Measurements from ENCODE around the gene RBM11.
"Not testable (repeated sequence)": the region's sequence is repeated elsewhere in the genome, so short reads cannot be mapped to it uniquely, and the experiment has no call there.

The RBM11 gene
- total RNA-seq: 0.33 to 8.6 (median 1.0) reads per million in 17 experiments

- peak; percentile 82 to 92 (median 88) for DNase-seq
Measured at GRCh38 chr21:14215971-14216641, at the start of gene RBM11. Gene RBM11 (plus strand): TSS chr21:14216157. CDS start chr21:14216187, 30 bp downstream.

GRCh38 chr21:14166463-14167223 lies 49.3 kb upstream of the RBM11 start:
- not testable (repeated sequence) for DNase-seq

DNA sequence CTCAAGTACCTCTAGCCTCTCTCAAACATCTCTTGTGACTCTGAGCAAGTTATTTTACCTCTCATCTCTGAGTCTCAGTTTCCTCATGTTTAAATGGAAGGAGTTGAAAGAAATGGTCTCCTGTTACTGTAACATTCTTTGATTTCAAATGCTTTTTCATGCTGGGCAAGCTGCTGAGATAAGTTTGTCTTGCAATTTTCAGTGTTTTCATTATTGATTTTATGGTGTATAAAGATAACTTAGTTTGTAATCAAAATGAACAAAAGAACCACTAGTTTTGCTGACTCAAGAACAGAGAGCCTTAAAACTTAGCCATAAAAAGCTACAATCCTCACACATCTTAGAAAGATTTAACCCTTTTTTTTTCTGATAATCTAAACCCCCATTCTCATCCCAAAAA lies 9.7 kb upstream of the RBM11 start:
- no peak for DNase-seq

GRCh38 chr21:14210738-14211137 lies 5.2 kb upstream of the RBM11 start, which contains the start of gene LIPI:
Gene LIPI (minus strand): TSS chr21:14210955. CDS start chr21:14210845, 110 bp downstream.
- no peak for DNase-seq

DNA sequence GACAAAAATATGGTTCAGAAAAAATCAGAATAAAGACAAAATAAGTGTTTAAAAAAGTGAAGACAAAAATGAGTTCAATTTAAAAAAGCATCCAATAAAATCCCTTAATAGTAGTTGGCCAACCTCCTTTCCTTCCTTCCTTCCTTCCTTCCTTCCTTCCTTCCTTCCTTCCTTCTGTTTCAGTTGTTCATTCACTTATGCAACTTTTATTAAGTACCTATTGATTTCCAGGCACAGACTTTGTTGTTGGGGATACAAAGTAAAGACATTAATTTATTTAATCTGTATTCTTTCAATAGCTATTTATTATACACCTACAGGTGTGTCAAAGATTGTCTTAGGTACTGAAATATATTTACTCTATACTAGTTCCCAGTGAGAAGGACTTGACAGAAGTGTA lies 2.8 kb upstream of the RBM11 start:
- no peak for DNase-seq

GRCh38 chr21:14223365-14223764 lies 7.4 kb downstream of the RBM11 start:
- DNase-seq: no peak

DNA sequence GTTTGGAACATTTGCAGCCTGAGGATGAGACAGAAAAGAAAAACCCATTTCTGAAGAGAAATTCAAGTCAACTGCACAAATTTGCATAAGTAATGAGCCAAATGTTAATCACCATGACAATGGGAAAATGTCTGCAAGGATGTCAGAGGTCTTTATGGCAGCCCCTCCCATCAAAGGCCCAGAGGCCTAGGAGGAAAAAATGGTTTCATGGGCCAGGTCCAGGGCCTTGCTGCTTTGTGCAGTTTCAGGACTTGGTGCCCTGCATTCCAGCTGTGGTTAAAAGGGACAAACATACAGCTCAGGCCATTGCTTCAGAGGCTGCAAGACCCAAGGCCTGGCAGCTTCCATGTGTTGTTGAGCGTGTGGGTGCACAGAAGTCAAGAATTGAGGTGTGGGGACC lies 13.4 kb downstream of the RBM11 start:
- DNase-seq: no peak

GRCh38 chr21:14235101-14235500 lies 19.1 kb downstream of the RBM11 start:
- DNase-seq: no peak

GRCh38 chr21:14236180-14236579 lies 20.2 kb downstream of the RBM11 start:
- DNase-seq: no peak

DNA sequence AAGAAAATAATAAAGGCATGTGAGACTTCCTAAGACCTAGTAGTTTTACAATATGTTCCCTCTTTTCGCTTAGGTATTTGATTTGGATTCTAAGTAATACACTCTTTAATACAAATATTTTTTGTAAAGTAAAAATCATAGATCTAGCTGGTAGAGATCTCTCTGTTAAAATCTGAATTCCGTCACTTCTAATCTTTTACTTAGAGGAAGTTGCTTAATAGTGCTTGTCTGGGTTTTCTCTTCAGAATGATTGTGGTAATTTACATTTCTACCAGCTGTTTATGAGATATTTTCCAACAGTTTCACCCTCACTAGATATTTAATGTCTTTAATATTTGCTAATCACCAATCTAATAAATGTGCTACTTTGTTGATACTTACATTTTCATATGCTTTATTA lies 23.3 kb downstream of the RBM11 start:
- peak in 2 of 4 experiments; percentile 36 to 57 for DNase-seq

DNA sequence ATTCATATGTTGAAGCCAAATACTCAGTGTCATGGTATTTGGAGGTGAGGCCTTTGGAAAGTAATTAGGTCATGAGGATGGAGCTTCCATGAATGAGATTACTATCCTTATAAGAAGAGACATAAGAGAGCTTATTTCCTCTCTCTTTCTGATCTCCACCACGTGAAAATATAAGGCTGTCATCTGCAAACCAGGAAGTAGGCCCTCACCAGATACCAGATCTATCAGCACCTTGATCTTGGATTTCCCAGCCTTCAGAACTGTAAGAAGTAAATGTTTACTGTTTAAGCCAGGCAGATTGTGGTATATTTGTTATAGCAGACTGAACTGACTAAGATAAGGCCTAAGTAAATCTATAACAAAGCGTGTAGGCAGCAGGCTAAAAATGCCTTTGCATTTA lies 25.3 kb downstream of the RBM11 start:
- peak in 3 of 4 experiments; percentile 3 to 51 (median 33) for DNase-seq

- no peak for DNase-seq
Measured at GRCh38 chr21:14243461-14243860, 27.5 kb downstream of the RBM11 start.

- DNase-seq: peak in 3 of 4 experiments; percentile 14 to 42 (median 28)
Measured at GRCh38 chr21:14243874-14244273, 27.9 kb downstream of the RBM11 start.

DNA sequence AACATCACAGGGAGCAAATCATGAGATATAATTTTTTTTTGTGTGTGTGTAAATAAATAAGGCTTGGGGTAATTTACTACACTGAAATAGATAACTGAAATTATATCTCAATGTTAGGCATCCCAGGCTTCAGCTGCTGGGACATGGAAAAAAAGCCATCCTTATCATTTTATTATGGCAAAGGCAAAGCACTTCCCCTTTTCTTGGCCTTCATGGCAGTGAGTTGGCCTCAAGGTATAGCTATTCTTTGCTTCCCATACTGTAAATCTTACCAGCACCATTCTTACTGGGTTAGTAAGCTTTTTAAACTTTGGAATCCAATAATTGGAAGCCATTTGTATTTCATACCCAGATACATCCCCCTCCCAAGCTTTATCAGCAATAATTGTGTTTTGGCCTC lies 29.0 kb downstream of the RBM11 start:
- DNase-seq: no peak

DNA sequence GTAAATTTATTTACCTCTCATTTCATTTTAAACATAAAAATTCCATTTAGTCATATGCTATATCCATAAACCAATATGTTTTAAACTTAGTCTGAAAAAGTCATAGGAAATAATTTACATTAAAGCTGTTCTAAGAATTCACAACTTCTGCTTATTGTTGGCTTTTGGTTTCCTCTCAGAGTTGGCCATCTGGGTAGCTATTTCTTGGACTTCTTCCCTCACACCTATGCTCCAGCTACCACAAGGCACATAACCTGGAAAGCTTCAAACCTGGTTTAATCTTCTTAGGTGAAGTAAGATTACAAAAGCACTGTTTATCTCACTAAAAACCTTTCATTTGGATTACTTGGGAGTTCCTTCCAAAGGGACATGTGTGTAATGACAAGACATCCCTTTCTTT lies 29.8 kb downstream of the RBM11 start:
- peak in 1 of 4 experiments; percentile 10 for DNase-seq

DNA sequence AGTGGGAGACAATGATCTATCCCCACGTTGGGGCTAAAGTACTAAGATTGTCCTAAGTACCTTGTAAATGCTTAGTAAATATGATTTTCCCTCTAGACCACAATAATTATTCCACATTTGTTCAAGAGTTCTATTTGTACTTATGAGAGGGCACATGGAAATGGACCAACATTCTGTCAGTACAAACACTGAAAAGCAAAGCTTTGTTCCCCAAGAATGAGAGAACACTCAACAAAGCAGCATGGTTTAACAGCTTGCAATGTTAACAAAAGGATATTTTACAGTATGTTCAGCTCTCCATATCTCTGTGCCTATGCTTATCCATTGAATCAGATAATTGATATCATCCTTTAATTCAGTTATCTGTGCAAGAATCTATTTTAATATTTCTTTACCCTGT lies 35.4 kb downstream of the RBM11 start:
- DNase-seq: no peak

GRCh38 chr21:14259747-14260146 lies 43.8 kb downstream of the RBM11 start:
- peak; percentile 12 to 72 (median 52) for DNase-seq

GRCh38 chr21:14260174-14260764 lies 44.3 kb downstream of the RBM11 start:
- no peak for DNase-seq

GRCh38 chr21:14262039-14262438 lies 46.1 kb downstream of the RBM11 start:
- no peak for DNase-seq

DNA sequence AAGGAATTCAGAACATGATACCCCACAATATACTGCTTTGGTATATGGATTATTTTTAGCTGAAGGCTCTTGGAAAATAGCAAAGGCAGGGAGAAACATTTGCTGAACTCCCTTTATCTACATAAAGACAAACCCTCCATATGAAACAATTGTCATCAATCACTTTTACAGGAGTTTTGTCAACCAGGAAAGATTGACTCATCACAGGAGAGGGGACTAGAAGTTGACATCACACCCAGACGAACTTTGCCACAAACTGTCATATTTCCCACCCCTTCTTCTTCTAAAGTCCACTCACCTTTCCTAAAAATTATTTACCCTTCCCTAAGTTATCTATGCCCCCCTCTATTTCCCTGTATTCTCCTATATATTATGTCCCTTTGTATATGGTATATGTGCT lies 47.9 kb downstream of the RBM11 start:
- DNase-seq: no peak

DNA sequence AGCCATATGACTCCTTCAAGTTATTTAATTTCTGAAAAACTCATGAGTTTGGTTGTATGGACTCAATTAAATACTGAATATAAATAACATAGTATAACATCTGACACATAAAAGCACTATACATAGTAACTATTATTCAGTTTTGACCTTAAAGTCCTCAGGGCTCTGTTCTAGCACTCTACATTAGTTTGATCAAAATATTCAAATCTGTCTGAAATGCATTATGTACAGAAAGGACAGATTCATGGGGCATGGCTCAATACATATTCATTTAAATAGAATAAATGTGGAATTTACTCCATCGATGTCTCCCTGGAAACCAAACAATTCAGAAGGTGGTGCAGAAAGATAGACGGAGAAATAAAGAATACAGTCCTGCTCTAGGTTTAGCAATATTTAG lies 49.1 kb downstream of the RBM11 start:
- no peak for DNase-seq

GRCh38 chr21:14267076-14267475 lies 51.1 kb downstream of the RBM11 start:
- DNase-seq: no peak

GRCh38 chr21:14270631-14271030 lies 54.7 kb downstream of the RBM11 start:
- DNase-seq: no peak

- no peak for DNase-seq
Measured at GRCh38 chr21:14271053-14271452, 55.1 kb downstream of the RBM11 start.

Measured in suppressor macrophage (primary cell).